ENCODE results near the gene VSIG10L.
A peak's percentile ranks its signal among the peaks of the same experiment; 100 is the strongest.

The VSIG10L gene

GRCh38 chr19:51370230-51370629, 28.3 kb upstream of the VSIG10L start:
- no peak for TF ChIP-seq CTCF (IDR thresholded peaks at IDR 0.05; ENCODE audit: borderline replicate concordance, control extremely low read depth, extremely low read depth, insufficient read depth, missing control alignments)
- in situ Hi-C loops (cut with MboI; ENCODE audit: low sequenced_read_pairs, unreplicated experiment) = no loop called here
- no peak for DNase-seq (ENCODE audit: low spot score)

- no peak for TF ChIP-seq CTCF (IDR thresholded peaks at IDR 0.05; ENCODE audit: borderline replicate concordance, control extremely low read depth, extremely low read depth, insufficient read depth, missing control alignments)
- DNase-seq (ENCODE audit: low spot score) = no peak
- in situ Hi-C loops (cut with MboI; ENCODE audit: low sequenced_read_pairs, unreplicated experiment) = no loop called here
Measured at GRCh38 chr19:51368366-51369282, 26.7 kb upstream of the VSIG10L start, which contains the start of gene CLDND2. Gene CLDND2 (minus strand): TSS chr19:51369003. CDS start chr19:51368577, 426 bp downstream.

- in situ Hi-C loops (cut with MboI; ENCODE audit: low sequenced_read_pairs, unreplicated experiment) = no loop called here
- DNase-seq (ENCODE audit: low spot score) = peak; percentile 99
- no peak for TF ChIP-seq CTCF (IDR thresholded peaks at IDR 0.05; ENCODE audit: borderline replicate concordance, control extremely low read depth, extremely low read depth, insufficient read depth, missing control alignments)
Measured at GRCh38 chr19:51367565-51368365, 25.8 kb upstream of the VSIG10L start.

GRCh38 chr19:51367255-51367564, 25.3 kb upstream of the VSIG10L start:
- DNase-seq (ENCODE audit: low spot score) = no peak
- no peak for TF ChIP-seq CTCF (IDR thresholded peaks at IDR 0.05; ENCODE audit: borderline replicate concordance, control extremely low read depth, extremely low read depth, insufficient read depth, missing control alignments)
- in situ Hi-C loops (cut with MboI; ENCODE audit: low sequenced_read_pairs, unreplicated experiment) = no loop called here

DNA sequence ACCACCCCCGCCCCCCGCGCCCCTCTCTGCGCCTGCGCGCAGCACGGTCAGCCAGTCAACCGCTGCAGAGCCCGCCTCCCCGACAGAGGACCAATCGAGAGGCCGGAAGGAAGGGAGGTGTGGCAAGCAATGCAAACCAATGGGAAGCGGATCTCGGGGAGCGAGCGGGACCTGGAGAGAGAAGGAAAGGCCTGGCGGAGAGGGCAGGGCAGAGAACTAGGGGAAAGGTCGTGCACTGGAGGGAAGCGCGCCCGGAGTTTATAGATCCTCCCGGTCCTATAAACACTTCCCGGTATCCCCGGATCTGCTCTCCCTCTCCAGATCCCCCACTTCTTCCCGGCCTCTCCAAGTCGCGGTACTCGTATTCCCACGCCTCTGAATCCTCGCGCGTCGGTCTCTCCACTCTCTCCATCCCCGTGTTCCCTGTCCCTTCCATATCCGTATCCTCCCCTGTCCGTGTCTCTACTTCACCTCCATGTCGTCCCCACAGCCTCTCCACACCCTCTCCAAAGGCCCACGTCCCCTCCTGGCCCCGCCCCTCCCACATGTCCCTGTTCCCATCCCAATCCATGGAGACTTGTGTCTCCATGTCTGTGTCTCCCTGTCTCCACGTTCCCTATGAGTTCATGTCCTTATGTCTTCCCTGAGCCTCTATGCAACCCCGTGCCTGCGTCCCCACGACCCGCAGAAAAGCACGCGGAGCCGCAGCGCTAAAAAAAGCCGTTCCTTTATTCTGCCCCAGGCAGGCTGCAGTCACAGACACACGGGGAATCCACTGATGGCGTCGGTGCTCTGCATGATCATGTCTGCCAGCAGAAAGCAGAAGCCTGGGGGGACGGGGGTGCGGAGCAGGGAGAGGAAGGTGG, 24.7 kb upstream of the VSIG10L start:
- peak; percentile 97 for DNase-seq (ENCODE audit: low spot score)
- in situ Hi-C loops (cut with MboI; ENCODE audit: low sequenced_read_pairs, unreplicated experiment) = no loop called here
- TF ChIP-seq CTCF (IDR thresholded peaks at IDR 0.05; ENCODE audit: borderline replicate concordance, control extremely low read depth, extremely low read depth, insufficient read depth, missing control alignments) = no peak

GRCh38 chr19:51365965-51366388, 24.0 kb upstream of the VSIG10L start, which contains the start of gene ETFB:
Gene ETFB (minus strand): TSS chr19:51366388. CDS start chr19:51366326, 62 bp downstream.
- in situ Hi-C loops (cut with MboI; ENCODE audit: low sequenced_read_pairs, unreplicated experiment) = no loop called here
- DNase-seq (ENCODE audit: low spot score) = no peak

More at GRCh38 chr19:51365965-51366388, 24.0 kb upstream of the VSIG10L start, which contains the start of gene ETFB:
- TF ChIP-seq CTCF (IDR thresholded peaks at IDR 0.05; ENCODE audit: borderline replicate concordance, control extremely low read depth, extremely low read depth, insufficient read depth, missing control alignments) = no peak
